NOMO-1 treated with dmso at 0.1 percent for 144 hours (cell line): ENCODE data around the gene CD164.
"Not testable (repeated sequence)": the region's sequence is repeated elsewhere in the genome, so short reads cannot be mapped to it uniquely, and the experiment has no call there.

Experiments
- DNase-seq: peaks from one replicate; lab custom pipeline; 2025; ENCODE audit not compliant: unreplicated experiment; lab: John Stamatoyannopoulos, UW

The CD164 gene

GRCh38 chr6:109377717-109378116 is 4.5 kb downstream of the CD164 start:
- DNase-seq = no peak

DNA sequence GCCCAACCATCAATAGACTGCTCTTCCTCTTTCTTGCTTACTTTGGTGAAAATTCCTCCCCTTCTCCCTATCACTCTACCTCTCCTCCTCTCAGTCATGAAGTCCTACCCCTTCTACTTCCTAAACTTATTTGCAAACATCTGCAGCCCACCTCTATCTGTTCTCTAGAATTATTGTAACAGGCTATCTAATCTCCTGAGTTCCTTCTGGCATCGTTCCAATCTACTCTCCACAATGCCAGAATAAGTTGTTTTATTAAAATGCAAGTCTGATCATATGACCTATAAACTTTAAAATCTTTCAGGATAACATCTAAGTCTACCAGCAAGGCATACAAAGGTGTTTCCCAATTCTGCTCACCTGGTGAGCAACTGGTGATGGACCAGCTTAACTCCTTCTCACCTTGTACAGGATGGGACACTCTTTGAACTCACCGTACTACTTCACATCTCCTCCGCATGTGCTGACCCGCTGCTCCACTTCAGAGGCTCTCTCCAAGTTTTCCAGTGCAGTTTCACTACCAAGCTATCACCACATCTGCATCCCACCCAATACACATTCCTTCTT is 7.9 kb downstream of the CD164 start:
- no peak for DNase-seq

GRCh38 chr6:109373762-109374161 is 8.5 kb downstream of the CD164 start:
- no peak for DNase-seq

DNA sequence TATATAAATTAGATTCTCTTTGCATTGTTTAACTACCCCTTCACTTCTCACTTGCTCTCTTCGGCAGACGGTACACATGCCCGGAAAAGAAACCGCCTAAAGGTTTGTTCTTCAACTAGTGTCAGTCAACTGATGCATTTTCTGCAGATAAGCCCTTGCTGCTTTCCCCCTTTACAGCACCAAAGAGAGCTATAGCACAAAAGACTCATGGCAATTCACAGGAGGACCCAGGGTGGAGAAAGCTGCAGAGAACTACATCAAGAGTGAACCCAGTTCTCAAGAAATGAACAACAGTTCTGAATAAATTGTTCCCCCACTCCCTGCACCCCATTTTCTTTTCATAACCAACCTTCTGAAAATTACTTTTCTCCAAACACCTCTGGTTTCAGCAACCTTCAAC is 8.9 kb downstream of the CD164 start:
- DNase-seq = no peak

DNA sequence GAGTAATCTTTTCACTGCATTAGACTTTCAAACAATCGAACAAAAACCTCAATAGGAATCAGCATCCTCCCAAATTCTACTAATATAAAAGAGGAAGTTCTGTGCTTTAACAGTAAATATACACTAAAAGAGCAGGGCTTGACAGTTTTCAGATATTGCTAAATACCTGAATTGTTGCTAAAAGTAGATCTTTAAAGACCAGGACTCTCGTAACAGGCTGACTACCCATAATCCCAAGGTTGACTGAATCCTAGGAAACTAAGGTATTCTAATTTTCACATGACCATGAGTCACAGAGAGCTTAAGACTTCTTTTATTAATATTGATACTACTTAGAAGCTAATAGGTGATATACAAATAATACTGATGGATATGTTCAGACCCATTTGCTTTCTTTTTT is 10.1 kb downstream of the CD164 start:
- peak; percentile 30 for DNase-seq

GRCh38 chr6:109370792-109371191 is 11.5 kb downstream of the CD164 start:
- DNase-seq = no peak

GRCh38 chr6:109370336-109370735 is 11.9 kb downstream of the CD164 start:
- no peak for DNase-seq

- DNase-seq = no peak
Observed at GRCh38 chr6:109369728-109370127, 12.5 kb downstream of the CD164 start.

GRCh38 chr6:109364382-109365078 is 17.7 kb downstream of the CD164 start:
- DNase-seq = not testable (repeated sequence)

DNA sequence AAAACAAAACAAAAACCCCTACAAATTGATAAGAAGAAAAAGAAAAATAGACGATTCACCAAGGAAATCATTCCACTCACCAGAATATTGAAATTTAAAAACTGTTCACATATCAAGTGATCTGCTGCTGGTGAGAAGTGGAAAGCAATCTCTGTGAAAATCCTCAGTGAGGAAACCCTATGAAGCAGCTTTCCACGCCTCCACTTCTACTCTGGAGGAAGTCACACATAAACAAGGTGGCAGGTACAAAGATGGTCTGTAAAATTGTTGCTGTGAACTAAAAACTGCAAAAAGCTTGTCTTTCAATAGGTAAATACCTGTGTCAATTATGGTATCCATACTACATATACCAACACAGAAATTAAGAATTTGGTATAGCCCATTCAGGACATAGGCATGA is 18.5 kb downstream of the CD164 start:
- DNase-seq = no peak

GRCh38 chr6:109362102-109362884 is 20.0 kb downstream of the CD164 start:
- DNase-seq = no peak

DNA sequence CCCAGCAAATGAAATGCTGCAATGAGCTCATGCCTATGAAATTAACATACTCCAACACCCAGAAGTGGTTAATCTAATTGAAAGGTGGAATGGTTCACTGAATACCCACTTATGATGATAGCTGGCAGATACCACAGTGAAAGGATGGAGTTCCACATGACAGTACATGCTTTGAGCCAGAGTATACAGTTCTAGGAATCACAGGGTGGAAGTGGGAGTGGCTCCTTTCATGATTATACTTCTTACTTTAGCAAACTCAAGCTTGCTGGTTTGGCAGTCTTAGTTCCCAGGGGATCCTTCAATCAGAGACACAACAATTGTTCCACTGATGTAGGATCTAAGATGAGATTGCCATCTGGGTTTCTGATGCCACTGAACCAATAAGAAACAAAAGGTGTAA is 21.5 kb downstream of the CD164 start:
- no peak for DNase-seq

- DNase-seq = no peak
Observed at GRCh38 chr6:109360281-109360680, 22.0 kb downstream of the CD164 start.

DNA sequence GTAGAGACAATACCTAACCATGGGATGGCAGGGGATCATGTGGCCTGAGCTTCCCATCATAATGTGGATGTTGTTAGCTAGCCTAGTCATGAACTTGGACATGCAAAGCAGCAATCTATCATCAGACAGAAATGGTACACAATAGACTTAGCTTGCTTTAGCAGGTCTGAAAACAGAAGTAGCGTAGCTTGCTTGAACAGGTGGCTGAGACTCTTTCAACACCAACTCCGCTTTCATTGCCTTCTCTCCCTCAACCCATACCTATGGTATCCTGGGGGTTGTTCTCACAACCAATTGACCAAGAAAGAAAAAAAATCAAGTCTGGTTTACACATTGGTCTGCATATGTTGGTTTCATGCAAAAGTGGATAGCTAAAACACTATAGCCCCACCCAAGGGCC is 23.0 kb downstream of the CD164 start:
- DNase-seq = no peak

- DNase-seq = no peak
Observed at GRCh38 chr6:109358204-109358603, 24.1 kb downstream of the CD164 start.

DNA sequence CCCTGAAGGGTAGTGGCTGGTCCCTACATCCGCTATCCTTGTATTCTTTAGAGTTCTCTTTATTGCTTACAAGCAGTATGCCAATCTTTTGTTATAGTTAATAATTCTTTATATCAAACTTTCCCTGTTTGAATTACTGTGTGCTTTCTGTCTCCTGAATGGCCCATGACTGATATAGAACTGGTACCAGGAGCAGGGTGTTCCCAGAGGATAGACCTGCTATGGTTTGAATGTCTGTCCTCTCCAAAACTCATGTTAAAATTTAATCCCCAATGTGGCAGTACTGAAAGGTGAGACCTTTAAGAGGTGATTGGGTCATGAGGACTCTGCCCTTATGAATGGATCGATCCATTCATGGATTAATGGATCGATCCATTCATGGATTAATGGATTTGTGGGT is 26.0 kb downstream of the CD164 start:
- no peak for DNase-seq

DNA sequence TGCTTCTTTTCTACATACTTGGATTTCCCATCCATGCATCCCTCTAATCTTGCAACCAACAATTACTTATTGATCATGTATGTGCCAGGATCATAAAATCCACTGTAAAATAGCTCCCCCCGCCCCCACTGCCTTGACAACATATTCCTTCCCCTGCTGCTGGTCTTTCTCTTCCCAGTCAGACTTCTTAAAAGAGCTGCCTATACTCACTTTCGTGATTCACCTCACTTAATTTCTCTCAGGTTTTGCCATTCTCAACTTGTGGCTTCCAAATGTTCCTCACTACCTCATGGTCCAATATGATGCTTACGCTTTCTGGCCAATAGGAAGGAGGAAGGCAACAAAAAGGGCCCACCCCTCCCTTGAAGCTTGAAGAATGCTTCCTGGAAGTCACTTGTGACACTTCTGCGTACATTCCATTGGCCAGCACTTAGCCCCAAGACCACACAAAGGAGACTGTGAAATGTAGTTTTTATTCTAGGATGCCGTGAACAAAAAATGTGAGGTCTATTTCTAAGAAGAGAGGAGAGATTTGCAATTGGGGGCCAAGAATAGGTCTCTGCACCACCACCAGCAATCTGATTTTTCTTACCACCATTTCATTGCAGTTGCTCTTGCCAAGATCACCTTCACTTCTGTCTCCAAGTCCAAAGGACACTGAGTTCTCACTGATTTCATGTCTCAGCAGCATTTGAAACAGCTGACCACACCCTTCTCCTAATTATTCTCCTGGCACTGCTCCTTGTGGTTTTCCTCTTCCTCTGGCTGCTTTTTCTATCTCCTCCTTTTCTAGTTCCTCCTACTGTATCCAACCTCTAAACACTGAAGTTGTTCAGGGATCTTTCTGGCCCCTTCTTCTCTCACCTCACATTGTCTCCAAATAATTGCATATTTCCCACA is 30.8 kb downstream of the CD164 start:
- no peak for DNase-seq

GRCh38 chr6:109349419-109349987 is 32.8 kb downstream of the CD164 start:
- no peak for DNase-seq

DNA sequence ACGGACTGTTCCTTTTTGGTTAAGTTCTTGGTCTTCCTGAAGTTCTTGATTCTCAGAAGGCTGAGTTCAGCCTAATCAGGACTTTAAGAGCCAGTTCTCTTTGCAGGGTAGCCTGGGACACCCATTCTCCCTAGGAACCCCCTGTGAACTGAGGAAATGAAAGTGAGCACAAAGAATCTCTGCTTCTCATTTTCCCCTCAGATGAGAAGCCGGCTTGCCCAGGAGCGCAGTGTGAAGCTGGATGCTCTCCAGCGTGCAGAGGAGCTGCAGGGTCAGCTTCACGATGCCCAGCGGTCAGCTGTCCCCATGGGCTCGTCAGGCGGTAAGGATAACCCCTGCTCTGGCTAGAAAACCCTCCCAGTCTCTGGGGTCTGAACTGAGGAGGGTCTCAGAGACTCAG is 34.0 kb downstream of the CD164 start:
- DNase-seq = no peak

DNA sequence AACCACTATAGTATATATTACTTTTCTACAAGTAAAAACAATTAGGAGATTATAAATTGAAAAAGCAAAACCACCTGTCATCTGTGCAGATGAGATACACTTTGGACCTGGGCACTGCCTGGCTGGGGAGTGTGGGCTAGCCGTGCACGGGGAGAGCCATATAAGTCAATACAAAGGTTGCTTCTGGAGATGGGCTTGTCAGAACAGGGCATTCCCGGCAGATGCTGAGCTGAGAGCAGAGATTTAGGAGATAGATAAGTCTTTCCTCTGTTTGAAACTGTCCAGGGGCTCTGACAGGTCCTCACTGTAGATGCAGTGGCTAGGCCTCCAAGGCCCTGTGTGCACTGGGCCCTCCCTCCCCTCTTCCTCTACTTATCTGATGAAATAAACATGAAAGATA is 34.5 kb downstream of the CD164 start:
- no peak for DNase-seq

- DNase-seq = no peak
Observed at GRCh38 chr6:109345986-109346385, 36.3 kb downstream of the CD164 start.
